GM21825 (cell line): ENCODE results near the gene LMX1A.

Source experiments
- ATAC-seq: cut with Tn5 transposase; IDR thresholded peaks from one replicate; pipeline ENCODE4 v1.9.1; 2021; ENCODE audit warnings: mild to moderate bottlenecking, moderate library complexity; ENCODE audit not compliant: unreplicated experiment

LMX1A gene

DNA sequence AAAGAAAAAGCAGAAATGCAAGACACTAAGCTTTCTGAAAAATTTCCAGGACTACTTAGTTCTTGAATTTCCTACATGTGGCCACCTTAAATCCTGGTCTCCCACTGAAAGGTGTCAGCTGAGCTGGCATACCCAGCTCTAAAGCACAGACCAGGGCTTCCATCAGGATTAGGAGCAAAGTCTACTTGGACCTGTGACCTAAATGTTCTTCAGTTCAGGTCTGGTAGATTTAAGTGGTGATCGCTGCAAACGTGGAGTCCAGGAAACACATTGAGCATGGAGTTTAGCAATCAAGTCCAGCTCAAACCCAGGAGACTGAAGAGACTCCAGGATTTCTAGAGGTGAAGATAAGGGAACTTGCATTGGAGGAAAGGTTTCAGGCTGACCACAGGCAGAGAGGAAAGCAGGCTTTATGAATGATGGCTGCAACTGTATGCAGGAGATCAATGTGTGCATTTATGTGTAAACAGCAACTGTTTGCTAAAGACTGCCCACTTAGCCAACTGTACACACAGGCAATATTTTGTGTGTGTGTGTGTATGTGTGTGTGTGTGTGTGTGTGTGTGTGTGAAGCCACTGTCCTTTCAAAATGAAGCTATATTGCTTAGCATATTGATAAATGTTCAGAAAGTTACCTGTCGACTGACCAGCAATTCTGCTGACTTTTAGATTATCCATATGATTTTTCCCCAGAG lies 75.2 kb downstream of the LMX1A start:
- ATAC-seq, result no peak

DNA sequence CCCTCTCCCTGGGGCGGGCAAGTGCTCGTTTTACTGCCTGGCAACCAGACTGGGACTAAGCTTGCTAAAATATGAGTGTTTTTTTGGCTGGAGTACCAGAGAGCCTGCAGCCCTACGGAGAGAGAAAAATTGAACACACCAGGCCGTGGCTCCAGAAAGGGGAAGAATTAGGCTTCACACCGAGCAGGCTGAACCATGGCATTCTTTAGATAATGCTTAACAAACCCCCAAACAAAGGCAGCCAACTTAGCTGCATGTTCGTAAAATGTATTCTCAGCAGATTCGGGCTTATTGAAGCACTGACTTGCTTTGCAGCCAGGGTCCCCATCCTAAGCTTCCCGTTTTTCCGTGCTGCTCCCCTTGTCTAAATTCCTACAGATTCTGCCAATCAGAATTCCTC lies 76.6 kb downstream of the LMX1A start:
- ATAC-seq, result no peak

DNA sequence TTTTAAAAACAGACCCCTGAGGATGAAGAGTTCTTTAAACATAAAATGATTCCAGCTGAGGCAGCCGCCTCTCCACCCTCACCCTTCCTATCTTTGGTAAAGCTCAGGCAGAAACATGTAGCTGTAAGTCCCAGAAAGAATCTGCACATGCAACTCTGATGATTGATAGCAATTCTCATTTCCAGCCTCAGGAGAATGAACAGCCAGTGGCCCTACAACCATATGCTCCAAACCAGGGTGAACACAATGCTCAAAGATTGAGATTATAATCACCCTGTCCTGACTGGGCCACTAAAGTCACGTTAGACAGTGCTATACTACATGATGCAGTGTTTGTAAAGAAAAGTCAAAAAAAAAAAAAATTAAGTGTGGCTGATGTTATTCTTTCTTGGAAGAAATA lies 80.2 kb downstream of the LMX1A start:
- no peak for ATAC-seq

DNA sequence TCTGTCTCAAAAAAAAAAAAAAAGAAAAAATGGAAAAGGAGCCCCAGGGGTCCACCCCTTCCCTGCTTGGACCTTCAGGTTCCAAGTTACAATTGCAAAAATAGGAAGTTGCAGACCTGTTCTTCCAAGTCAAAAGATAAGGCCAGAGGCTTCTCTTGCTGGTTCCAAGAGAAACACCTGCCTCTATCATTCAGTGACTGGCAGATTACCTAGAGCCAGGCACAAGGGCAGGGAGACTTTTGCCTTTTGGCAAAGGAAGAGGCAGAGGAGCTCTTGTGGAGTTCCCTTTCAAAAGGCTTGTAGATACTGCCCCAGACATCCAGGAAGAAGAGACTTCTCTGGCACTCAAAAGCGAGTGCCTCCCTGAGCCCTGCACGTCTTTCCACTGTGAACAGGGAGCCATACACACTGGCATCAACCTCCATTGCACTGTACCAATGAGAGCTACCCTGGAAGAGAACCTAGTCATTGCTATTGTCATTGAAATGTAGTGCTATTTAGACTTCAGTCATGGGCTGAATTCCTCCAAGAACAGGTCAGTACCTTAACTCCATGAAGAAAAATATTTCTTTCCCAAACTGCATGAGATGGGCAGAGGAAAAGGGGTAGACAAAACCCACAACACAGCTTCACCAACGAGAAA lies 91.2 kb downstream of the LMX1A start:
- ATAC-seq, result no peak

DNA sequence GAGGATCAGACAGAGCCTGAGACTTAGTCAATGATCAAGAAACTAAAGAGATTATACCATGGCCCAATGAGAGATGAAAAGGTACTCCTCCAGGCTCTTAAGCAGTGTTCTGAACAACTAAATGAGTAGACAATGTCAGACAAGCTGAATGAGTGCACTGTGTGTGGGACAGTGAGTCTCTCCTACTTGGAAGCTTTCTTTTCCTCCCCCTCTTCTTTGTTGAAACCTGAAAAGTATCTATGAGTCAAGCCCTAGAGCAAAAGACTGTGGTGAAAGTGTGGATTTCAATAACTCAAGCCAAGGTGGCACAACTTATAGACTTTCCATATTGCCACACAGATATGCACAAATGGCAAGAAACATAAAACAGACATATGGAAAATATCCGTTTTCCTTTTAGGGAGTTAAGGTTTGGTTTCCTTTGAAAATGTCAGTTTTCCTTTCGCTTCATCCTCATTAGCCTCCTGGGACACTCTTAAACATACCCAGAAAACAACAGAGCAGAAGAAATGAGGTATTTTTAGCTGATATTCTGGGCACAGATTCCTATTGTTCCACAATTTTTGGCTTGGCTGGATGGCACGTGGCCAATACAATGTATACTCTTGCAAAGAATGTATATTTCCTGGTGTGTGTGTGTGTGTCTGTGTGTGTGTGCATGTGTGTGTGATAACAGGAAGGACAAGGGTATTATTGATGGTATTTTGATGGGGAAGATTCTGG lies 96.6 kb downstream of the LMX1A start:
- no peak for ATAC-seq

DNA sequence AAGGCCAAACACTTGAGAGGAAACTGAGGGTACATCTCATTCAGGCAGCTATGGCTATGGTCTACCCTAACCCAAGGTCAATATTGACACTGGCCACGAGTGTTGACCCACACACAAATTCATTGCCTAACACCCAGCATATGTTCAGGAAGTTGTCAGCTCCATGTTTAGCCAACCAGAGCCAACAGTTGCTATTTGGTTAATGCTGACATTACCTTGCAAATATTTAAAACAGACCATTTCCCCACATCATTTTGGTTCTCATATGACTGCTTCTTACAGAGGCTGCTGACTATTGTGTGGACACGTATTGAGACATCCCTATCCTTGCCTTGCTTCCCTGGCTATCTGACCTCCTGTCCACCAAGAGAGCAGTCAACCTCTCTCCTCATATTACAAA lies 97.3 kb downstream of the LMX1A start:
- ATAC-seq, result no peak

DNA sequence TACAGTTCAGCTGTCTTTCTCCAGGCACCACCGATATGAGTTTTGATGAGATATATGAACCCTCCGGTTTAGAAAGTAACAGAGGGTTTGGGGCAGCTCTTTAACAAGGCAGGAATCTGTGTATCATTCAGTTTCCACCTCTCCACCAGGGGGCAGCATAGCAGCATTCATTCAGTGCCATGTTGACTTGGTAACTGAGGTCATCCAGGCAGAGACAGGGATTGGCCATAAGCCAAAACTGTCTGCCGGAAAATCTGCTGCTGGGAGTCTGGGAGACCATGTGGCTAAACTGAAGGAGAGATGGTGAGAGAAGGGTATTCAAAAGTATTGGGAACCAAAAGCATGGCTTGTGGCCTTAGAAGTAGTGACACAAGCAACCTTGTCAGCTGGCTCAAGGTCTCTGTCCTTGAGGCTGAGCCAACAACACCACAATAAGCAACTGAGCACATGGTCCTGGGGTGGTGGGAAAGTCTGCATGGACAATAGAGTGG lies 98.5 kb downstream of the LMX1A start:
- no peak for ATAC-seq

DNA sequence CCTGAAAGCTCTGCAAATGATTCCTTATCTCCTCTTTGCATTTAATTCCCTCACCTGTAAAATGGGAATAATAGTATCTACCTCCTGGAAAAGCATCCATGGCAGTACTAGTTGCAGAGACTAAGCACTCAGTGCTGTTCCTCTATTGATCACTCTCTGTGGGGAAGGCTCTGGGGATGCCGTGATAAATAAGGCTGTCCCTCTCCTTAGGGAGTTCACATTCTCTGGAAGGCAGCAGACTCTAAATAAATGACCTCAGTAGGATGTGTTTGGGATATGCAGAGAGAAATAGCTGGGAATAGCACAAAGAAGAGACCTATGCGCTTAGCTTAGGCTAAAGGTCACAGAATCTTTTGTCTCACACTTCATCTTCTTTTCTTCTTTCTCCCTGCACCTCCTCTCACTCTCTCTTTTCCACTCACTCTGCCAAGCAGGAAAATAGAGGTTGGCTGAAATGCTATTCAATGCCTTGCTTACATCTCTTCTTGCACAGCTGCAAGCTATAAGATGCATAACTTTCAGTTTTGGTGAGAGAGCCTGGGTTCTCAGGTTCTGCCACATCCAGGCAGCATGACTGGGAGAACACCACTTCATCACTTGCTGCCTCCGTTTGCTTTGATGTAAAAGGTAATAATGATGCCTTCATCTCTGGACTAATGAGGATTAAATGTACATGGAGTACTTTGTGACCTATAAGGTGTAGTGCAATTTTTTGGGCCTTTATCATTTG lies 101.5 kb downstream of the LMX1A start:
- no peak for ATAC-seq

DNA sequence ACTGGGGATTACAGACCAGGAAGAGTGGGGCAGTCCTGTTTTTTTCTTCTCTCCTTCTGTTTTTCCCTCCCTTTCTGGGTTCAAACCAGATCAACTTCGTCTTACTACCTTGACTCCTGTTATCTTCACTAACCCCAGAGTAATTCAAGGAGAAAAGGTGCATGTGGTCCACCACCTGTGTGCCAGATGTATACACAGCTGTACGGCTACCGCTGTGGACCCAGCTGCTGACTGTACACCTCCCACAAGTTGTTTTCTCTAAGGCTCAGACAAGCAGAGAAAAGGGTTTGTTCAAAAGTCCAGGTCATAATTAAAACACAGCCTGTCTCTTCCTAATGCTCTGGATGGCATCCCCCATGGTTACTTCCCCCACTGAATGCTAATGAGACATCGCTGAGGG lies 102.1 kb downstream of the LMX1A start:
- ATAC-seq, result no peak

DNA sequence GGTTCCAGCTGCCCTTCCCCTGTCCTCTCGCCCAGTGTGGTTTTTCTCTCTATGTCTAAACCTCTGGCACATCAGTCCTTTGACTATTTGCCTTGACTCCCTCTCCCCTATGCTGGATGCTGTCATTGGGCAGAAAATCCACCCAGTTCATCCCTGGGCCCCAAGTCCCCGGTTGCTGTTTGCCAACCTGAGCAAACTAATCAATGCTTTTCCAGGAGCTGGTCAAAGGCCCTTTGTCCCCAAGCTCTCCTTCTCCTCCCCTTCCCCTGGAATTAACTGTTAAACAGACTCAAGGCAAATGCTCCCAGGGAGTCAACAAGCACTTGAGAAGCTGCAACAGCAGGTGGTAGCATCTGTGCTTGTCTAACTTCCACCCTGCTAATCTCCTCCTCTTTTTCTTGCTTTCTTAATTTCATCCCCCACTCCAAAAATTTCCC lies 102.7 kb downstream of the LMX1A start:
- no peak for ATAC-seq

DNA sequence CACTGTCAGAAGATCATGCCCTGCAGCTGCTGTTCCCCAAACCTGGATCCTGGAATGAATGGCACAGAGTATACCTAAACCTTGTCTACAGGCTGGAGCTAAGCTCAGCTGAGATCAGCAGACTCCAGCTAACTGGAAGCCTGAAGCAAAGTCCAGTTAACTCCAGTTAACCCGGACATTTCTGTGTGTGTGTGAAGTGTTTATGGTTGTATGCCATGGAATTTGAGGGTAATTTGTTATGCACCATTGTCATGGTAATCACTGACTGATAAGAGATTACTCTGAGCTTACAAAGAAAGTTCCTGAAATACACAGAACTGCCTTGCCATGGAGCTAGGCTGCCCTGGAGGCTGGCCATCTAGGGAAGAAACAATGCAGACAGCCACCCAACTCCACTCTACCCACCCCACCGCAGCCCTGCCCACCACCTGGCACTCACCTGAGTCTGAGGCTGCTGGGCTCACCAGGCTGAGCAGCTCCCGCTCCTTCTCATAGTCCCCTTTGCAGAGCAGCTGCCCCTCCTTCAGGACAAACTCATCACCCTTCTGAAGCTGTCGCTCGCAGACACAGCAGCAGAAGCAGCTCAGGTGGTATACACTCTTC lies 107.4 kb downstream of the LMX1A start:
- ATAC-seq, result no peak

DNA sequence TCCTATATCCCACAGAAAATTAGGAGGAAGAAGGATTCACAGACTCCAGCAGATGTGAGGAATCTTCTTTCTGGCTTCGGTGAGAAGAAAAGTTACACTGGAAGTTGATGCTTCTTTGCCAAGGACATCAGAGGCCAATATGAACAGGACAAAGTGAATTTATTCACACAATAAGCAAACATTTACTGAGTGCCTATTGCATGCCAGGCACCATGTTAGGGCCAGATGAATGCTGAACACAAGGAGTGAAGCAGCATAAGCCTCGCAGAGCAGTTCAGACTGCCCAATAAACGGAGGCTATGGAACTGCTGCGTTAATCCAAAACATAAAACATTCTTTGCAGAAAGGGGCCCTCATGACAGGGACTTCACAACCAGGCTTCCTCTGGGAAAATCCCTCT lies 114.6 kb downstream of the LMX1A start:
- ATAC-seq, result no peak

DNA sequence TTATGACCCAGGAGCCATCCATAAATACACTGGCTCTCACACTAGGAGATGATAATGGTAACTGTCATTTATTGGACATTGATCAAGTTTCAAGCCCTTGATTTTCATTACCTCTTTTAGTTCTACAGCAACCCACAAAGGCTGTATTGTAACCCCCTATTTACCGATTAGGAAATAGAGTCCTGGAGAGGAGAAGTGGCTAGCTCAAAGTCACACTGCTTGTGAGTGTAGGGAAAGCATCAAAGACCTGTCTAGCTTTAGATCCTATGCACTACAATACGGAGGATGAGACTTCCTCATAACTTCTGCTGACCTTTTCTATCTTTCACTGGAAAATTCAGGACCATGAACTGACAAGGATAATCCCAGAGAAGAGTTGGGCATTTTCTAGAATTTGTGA lies 115.2 kb downstream of the LMX1A start:
- no peak for ATAC-seq

DNA sequence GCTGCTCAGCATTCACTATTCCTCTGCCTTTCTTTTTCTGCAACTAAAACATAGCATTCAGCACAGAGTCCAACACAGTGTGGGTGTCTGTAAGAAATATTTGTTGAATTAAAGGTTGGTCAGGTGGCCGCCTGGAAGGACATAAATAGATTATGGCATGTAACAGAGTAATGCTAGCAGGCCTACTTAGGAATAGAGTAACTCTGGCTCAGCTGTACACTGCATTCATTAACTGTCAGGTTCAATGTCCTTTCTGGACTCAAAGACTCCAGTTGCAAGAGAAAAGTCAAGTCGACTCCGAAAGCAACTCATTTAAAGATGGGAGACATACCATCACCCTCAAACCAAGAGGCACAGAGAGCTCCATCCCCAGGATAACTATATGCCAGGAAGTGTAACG lies 116.0 kb downstream of the LMX1A start:
- ATAC-seq, result no peak

DNA sequence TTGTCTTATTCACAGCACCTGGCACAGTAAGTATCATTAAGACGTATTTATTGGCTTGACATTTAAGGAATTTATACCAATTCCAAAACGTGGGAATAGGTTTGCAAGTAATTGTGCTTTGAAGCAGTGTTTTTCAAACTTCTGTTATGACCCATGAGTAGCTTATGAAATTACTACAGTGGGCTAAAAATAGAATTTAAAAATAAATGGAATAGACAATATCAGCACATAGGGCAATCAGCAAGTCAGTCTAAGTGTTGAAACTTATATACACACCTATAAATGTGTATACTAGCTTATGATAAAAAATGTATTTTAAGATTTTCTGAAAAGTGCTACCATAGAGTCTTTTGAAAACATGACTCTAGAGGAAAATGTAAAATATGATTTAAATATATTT lies 116.6 kb downstream of the LMX1A start:
- no peak for ATAC-seq

DNA sequence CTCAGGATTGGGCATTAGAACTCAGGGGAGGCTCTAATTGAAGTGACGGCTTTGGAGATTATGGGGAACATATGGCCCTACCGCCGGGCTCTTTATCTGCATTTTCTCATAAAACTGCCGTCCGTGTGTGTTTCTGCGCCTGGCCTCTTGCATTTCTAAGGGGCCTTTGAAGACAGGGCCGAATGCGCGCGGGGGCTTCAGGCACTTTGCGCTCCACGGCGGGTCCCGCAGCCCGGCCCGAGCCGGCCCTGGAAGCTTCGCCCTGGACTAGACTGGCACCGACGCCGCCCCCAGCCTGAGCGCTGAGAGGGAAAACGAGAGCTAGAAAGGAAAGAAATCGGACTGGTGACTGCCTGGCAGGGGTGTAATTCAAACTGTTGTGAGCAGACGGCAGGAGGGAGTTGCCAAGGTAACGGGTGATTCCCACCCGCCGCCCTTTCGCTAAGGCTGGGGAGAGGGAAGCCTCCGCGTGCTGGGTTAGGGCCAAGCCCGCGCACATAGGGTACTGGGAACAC lies 120.7 kb downstream of the LMX1A start:
- ATAC-seq, result no peak

DNA sequence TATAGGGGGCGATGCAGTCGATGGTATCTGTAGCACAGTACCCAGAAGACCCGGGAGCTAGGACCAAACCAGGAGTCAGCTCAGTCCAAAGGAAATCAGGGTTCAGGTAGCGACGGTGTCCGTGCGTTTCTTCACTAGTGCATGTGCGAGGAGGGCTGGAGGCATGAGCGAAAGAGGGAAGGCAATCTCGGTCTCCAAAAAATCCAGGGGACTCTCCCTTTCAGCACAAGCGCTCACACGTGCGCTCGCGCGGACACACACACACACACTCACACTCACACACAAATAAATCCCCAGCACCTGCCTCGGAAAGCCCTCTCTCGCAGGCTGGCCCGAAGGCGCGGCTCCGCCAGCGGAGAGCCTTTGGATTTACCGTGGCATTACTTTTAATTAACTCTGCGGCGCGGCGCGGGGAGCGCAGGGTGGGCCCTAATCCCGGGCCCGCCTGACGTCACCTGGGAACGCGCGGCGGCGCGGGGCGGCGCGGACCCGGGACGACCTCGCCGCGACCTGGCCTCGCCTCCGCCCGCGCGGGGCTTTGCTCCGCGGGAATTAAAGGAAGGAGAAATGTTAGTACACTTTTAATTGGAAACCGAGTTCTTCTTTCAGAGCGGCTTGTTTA lies 121.2 kb downstream of the LMX1A start:
- no peak for ATAC-seq

DNA sequence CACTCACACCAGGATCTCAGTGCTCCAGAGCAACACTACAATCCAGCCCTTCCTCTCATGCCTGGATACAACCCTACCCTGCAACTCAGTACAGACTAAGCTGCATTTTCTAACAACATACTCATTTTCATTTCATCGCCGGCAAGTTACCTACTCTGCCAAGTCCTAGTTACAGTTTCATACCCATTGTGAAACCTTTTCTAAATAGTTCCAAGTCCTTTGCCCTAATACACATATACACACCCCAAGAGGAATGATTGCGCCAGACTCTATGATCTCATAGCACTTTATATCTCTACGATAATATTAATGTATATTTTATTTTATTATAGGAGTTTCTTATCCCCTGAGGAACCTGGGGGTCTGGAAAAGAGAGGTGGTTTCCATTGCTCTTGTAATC lies 122.4 kb downstream of the LMX1A start:
- ATAC-seq, result no peak

DNA sequence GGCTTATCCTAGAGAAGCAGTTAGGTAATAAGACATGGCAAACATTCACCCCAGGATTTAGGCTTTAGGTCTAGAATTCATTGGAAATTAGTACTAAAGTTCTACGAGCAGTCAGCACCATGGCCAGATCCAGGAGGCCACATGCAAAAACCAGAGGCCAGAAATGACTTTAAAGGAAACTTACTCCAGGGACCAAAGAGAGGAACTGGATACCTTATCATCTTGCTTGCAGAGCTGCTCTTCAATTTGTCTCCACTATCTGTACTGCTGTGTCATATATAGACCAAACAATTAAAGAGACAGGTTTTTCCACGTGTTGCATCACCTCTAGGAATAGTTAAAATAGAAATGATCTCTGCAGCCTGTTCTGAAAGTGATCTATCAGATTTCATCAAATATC lies 127.8 kb downstream of the LMX1A start:
- no peak for ATAC-seq

DNA sequence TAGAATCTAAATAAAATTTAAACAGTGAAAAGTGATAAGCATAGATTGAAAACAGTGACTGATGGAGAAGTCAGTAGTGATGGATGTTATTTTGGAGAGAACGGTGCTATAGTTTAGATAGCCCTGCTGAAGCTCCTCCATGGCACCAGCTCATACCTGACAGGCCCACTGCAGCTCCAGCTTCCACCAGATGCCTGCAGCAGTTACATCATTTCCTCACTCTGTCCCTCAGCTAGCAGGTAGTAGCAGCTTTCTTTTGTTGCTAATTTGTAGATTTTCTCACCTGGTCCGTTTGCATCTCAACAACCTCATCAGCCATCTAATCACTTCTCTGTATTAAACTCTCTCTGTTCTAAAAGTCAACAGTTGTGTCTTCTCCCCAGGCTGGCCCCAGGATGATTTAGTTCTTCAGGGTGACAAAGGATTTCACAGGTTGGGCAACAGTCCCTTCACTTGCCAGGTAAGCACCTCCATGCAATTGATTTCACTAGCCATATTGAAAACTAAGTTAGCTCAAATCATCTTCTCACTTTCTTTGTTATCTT lies 128.3 kb downstream of the LMX1A start:
- ATAC-seq, result no peak
